ENCODE data around the gene HMGCLL1.

DNA sequence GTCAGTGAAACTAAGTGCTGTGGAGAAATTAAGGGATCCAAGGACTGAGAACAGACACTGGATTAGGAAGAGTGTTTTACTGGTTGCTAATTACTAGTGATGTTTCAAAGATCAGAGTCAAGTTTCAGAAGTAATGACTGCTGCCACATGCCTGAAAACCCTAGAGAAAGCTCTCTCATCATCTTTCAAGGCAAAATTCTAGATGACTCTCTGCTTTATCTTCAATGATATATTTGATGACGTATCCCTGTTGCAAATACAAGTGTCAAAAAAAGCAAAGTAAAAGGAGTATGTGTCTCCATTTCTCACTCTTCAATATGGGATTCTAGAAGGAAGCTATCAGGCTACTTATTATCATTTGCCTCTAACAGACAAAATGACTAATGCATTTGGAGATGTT, 38.0 kb downstream of the HMGCLL1 start:
- TF ChIP-seq, protein P1, sequence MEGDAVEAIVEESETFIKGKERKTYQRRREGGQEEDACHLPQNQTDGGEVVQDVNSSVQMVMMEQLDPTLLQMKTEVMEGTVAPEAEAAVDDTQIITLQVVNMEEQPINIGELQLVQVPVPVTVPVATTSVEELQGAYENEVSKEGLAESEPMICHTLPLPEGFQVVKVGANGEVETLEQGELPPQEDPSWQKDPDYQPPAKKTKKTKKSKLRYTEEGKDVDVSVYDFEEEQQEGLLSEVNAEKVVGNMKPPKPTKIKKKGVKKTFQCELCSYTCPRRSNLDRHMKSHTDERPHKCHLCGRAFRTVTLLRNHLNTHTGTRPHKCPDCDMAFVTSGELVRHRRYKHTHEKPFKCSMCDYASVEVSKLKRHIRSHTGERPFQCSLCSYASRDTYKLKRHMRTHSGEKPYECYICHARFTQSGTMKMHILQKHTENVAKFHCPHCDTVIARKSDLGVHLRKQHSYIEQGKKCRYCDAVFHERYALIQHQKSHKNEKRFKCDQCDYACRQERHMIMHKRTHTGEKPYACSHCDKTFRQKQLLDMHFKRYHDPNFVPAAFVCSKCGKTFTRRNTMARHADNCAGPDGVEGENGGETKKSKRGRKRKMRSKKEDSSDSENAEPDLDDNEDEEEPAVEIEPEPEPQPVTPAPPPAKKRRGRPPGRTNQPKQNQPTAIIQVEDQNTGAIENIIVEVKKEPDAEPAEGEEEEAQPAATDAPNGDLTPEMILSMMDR (IDR thresholded peaks at IDR 0.05), result no peak
- no peak for TF ChIP-seq EZH2 (IDR thresholded peaks at IDR 0.05; ENCODE audit: borderline replicate concordance, insufficient read depth, low read depth, low read length, poor library complexity, severe bottlenecking)
